RPMI8226 (cell line): ENCODE data around the gene SERINC3.
"Not testable (repeated sequence)": the region's sequence is repeated elsewhere in the genome, so short reads cannot be mapped to it uniquely, and the experiment has no call there.

Experiments
- DNase-seq: peaks from one replicate; pipeline ENCODE4 v3.0.0-alpha.2; 2015

The SERINC3 gene

GRCh38 chr20:44489931-44490330 is 31.9 kb downstream of the SERINC3 start:
- no peak for DNase-seq

- no peak for DNase-seq
Observed at GRCh38 chr20:44489223-44489622, 32.6 kb downstream of the SERINC3 start.

- DNase-seq = no peak
Observed at GRCh38 chr20:44488551-44488950, 33.3 kb downstream of the SERINC3 start.

GRCh38 chr20:44485830-44486198 is 36.1 kb downstream of the SERINC3 start:
- DNase-seq = no peak

GRCh38 chr20:44485078-44485829 is 36.6 kb downstream of the SERINC3 start:
- no peak for DNase-seq

- DNase-seq = no peak
Observed at GRCh38 chr20:44483112-44483511, 38.8 kb downstream of the SERINC3 start.

- DNase-seq = no peak
Observed at GRCh38 chr20:44481719-44482416, 40.0 kb downstream of the SERINC3 start.

- no peak for DNase-seq
Observed at GRCh38 chr20:44480097-44480496, 41.8 kb downstream of the SERINC3 start.

- no peak for DNase-seq
Observed at GRCh38 chr20:44479643-44480042, 42.2 kb downstream of the SERINC3 start.

- no peak for DNase-seq
Observed at GRCh38 chr20:44478206-44478605, 43.7 kb downstream of the SERINC3 start.

GRCh38 chr20:44477151-44477550 is 44.7 kb downstream of the SERINC3 start:
- DNase-seq = no peak

- peak; percentile 94 for DNase-seq
Observed at GRCh38 chr20:44475694-44476560, 45.9 kb downstream of the SERINC3 start, which contains the start of gene TTPAL. Gene TTPAL, plus strand, starts transcription at chr20:44475874. Its CDS starts 4,126 bp downstream, at chr20:44480000.

- DNase-seq = no peak
Observed at GRCh38 chr20:44475372-44475693, 46.5 kb downstream of the SERINC3 start.

GRCh38 chr20:44472283-44472682 is 49.6 kb downstream of the SERINC3 start:
- not testable (repeated sequence) for DNase-seq

GRCh38 chr20:44471481-44471882 is 50.4 kb downstream of the SERINC3 start:
- no peak for DNase-seq

GRCh38 chr20:44470327-44470726 is 51.5 kb downstream of the SERINC3 start:
- DNase-seq = no peak

GRCh38 chr20:44468044-44468782 is 53.7 kb downstream of the SERINC3 start:
- DNase-seq = no peak

GRCh38 chr20:44467289-44467883 is 54.5 kb downstream of the SERINC3 start:
- no peak for DNase-seq

GRCh38 chr20:44465001-44465560 is 56.8 kb downstream of the SERINC3 start:
- DNase-seq = peak; percentile 23

- DNase-seq = no peak
Observed at GRCh38 chr20:44464514-44464913, 57.4 kb downstream of the SERINC3 start.

- no peak for DNase-seq
Observed at GRCh38 chr20:44463466-44463865, 58.4 kb downstream of the SERINC3 start.

GRCh38 chr20:44461803-44462174 is 60.1 kb downstream of the SERINC3 start:
- DNase-seq = no peak
